Mucosa of descending colon (tissue), 3 donors: ENCODE data around the gene SFMBT2. TPM values are rescaled to one million over a fixed set of nuclear protein-coding genes. Genes with fewer than 3 reads are reported as not detected.

Experiments used
- ATAC-seq: fragments of 200-7000 bp; cut with Tn5 transposase; one replicate; pipeline ENCODE4 v1.9.1; 2020; ENCODE audit warnings: mild to moderate bottlenecking, moderate library complexity
- DNase-seq, 3 donors: peaks; one replicate each; pipeline ENCODE4 v3.0.0-alpha.2; 2020
- H3K36me3 ChIP-seq: fragments of 200-600 bp; one replicate; pipeline ENCODE4 v1.8.0; 2021; ENCODE audit warnings: low read depth, mild to moderate bottlenecking
- H3K4me1 ChIP-seq: fragments of 200-600 bp; one replicate; pipeline ENCODE4 v1.8.0; 2021; ENCODE audit warnings: low read depth, mild to moderate bottlenecking
- H3K4me3 ChIP-seq: fragments of 200-600 bp; one replicate; pipeline ENCODE4 v1.8.0; 2021; ENCODE audit warnings: mild to moderate bottlenecking
- H3K9me3 ChIP-seq: fragments of 200-600 bp; one replicate; pipeline ENCODE4 v1.8.0; 2021; ENCODE audit warnings: mild to moderate bottlenecking
- CTCF ChIP-seq: fragments of 200-600 bp; IDR thresholded peaks from one replicate; pipeline ENCODE4 v1.8.0; 2022; ENCODE audit warnings: antibody characterized with exemption, mild to moderate bottlenecking
- intact Hi-C, 2 donors: fragments of 100-400 bp; cut with DNase I in 1 of 2; cut with micrococcal nuclease in 1 of 2; formaldehyde crosslinking; loops; one replicate each; pipeline versions ENCODE4 v1.11.0 to v1.11.1; 2022; cut with DNase I, micrococcal nuclease
- total RNA-seq, 3 donors: library from RNA; stranded (reverse); fragmentation: NEBNext Ultra II Directional in 2 of 3; extraction: Animal tissue kit (Norgen Biotek cat#: 25700) in 2 of 3; gene quantifications; one replicate each; pipeline versions ENCODE4 v1.2.1 to v1.2.4, GENCODE V29; 2021 to 2023
- donor health status: DM: no; HTN: no; CAD: no; lungs with moderate emphysema.
- donor health status: DM: no; HTN: no; CAD: no.
- donor health status: DM: no; HTN: yes; CAD: no.

Gene SFMBT2
- total RNA-seq, 3 donors from 2014 or later, result 3.9 to 8.8 (median 5.7) TPM

- Histone ChIP-seq H3K36me3 (no peaks in the 10 kb centered on the region), H3K4me3 (no peak overlapping the region), H3K9me3 (peaks cover 15% of the 10 kb centered on the region), H3K4me1 (no peaks in the 10 kb centered on the region)
- ATAC-seq (no peak), DNase-seq (no peak)
- intact Hi-C loops, result no loop called here
- TF ChIP-seq CTCF, result no peak
Observed at GRCh38 chr10:7445474-7446185, 34.8 kb upstream of the SFMBT2 start.

- H3K4me3 ChIP-seq, result no peak overlapping the region
- no peak for TF ChIP-seq CTCF
- H3K9me3 ChIP-seq, result peaks cover 15% of the 10 kb centered on the region
- H3K4me1 ChIP-seq, result no peaks in the 10 kb centered on the region
- intact Hi-C loops, result no loop called here
- H3K36me3 ChIP-seq, result no peaks in the 10 kb centered on the region
- DNase-seq (no peak), ATAC-seq (peak; percentile 28)
Observed at GRCh38 chr10:7444551-7445121, 33.8 kb upstream of the SFMBT2 start.

GRCh38 chr10:7443036-7443435, 32.2 kb upstream of the SFMBT2 start:
- intact Hi-C loops, result no loop called here
- Histone ChIP-seq H3K9me3 (peaks cover under 1% of the 10 kb centered on the region), H3K36me3 (no peaks in the 10 kb centered on the region), H3K4me1 (no peaks in the 10 kb centered on the region), H3K4me3 (no peak overlapping the region)
- ATAC-seq (no peak), DNase-seq (no peak)
- no peak for TF ChIP-seq CTCF

- intact Hi-C loops, result no loop called here
- H3K9me3 ChIP-seq, result no peaks in the 10 kb centered on the region
- no peak for DNase-seq
- ATAC-seq, result no peak
- H3K4me3 ChIP-seq, result no peak overlapping the region
- H3K4me1 ChIP-seq, result no peaks in the 10 kb centered on the region
- no peak for TF ChIP-seq CTCF
- no peaks in the 10 kb centered on the region for H3K36me3 ChIP-seq
Observed at GRCh38 chr10:7441403-7442147, 30.7 kb upstream of the SFMBT2 start.

- H3K4me3 ChIP-seq, result no peak overlapping the region
- DNase-seq (no peak), ATAC-seq (no peak)
- no peaks in the 10 kb centered on the region for H3K4me1 ChIP-seq
- TF ChIP-seq CTCF, result no peak
- H3K9me3 ChIP-seq, result no peaks in the 10 kb centered on the region
- no peaks in the 10 kb centered on the region for H3K36me3 ChIP-seq
- intact Hi-C loops, result no loop called here
Observed at GRCh38 chr10:7439696-7440095, 28.9 kb upstream of the SFMBT2 start.
